DND-41 (cell line): ENCODE data around the gene DLGAP5.

ENCODE experiments used
- EZH2 ChIP-seq: IDR thresholded peaks from 3 replicates; pipeline ENCODE4 v1.6.1; 2012; ENCODE audit warnings: borderline replicate concordance, low read depth, mild to moderate bottlenecking, moderate library complexity, low read length, inconsistent platforms; ENCODE audit not compliant: severe bottlenecking
- TF ChIP-seq, protein P1 (sequence below): IDR thresholded peaks from 2 replicates; pipeline ENCODE4 v1.5.1; 2012; ENCODE audit warnings: borderline replicate concordance, low read length, moderate library complexity, mild to moderate bottlenecking; ENCODE audit not compliant: poor library complexity, severe bottlenecking; ENCODE audit errors: extremely low read depth

DNA sequence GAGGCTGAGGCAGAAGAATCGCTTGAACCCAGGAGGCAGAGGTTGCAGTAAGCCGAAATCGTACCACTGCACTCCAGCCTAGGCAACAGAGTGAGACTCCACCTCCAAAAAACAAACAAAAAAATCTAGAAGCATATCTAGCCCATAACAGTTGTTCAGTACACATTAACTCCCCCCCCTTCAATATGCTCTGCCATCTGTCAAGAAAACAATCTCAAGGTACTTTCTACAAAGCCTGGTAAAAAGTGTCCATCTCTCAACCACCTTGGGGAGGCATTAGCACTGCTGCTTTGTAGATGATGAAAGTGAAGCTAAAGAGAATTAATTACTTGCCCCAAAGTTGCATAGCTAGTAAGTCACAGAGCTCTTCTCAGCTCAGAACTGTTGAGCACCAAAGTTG, 37.4 kb downstream of the DLGAP5 start:
- TF ChIP-seq EZH2: no peak
- TF ChIP-seq, protein P1, sequence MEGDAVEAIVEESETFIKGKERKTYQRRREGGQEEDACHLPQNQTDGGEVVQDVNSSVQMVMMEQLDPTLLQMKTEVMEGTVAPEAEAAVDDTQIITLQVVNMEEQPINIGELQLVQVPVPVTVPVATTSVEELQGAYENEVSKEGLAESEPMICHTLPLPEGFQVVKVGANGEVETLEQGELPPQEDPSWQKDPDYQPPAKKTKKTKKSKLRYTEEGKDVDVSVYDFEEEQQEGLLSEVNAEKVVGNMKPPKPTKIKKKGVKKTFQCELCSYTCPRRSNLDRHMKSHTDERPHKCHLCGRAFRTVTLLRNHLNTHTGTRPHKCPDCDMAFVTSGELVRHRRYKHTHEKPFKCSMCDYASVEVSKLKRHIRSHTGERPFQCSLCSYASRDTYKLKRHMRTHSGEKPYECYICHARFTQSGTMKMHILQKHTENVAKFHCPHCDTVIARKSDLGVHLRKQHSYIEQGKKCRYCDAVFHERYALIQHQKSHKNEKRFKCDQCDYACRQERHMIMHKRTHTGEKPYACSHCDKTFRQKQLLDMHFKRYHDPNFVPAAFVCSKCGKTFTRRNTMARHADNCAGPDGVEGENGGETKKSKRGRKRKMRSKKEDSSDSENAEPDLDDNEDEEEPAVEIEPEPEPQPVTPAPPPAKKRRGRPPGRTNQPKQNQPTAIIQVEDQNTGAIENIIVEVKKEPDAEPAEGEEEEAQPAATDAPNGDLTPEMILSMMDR: no peak
